H7 (cell line): ENCODE data around the gene RNF11. TPM values are rescaled to one million over a fixed set of nuclear protein-coding genes. Genes with fewer than 3 reads are reported as not detected.
"Not testable (repeated sequence)": the region's sequence is repeated elsewhere in the genome, so short reads cannot be mapped to it uniquely, and the experiment has no call there.

Experiments used
- DNase-seq: peaks from one replicate; pipeline ENCODE4 v3.0.0; 2012
- H3K27me3 ChIP-seq: 2 replicates; pipeline ENCODE4 v1.6.0; 2011; ENCODE audit warnings: mild to moderate bottlenecking, low read length; ENCODE audit not compliant: control insufficient read depth, insufficient read depth
- H3K36me3 ChIP-seq: replicated peaks from 2 replicates; pipeline ENCODE4 v1.5.1; 2011; ENCODE audit warnings: low read length; ENCODE audit not compliant: control insufficient read depth, insufficient read depth
- H3K4me3 ChIP-seq: 2 replicates; pipeline ENCODE4 v1.5.1; 2011; ENCODE audit warnings: low read depth, mild to moderate bottlenecking, control low read depth, low read length, moderate library complexity; ENCODE audit not compliant: insufficient read depth
- total RNA-seq: library from RNA; depleted of rRNA; stranded (reverse); fragments of >200 nt; shearing (Covaris generic); gene quantifications from 2 replicates; pipeline ENCODE4 v1.2.3, GENCODE V29; 2014

RNF11 gene
- total RNA-seq, 1 experiment from 2014 or later = 94.8 TPM

- no peaks in the 10 kb centered on the region for H3K36me3 ChIP-seq
- DNase-seq = no peak
- no peak overlapping the region for H3K4me3 ChIP-seq
- no peaks in the 10 kb centered on the region for H3K27me3 ChIP-seq
Measured at GRCh38 chr1:51218570-51218969, 17.5 kb upstream of the RNF11 start.

GRCh38 chr1:51219022-51219421, 17.1 kb upstream of the RNF11 start:
- no peak overlapping the region for H3K4me3 ChIP-seq
- H3K27me3 ChIP-seq = no peaks in the 10 kb centered on the region
- DNase-seq = no peak
- no peaks in the 10 kb centered on the region for H3K36me3 ChIP-seq

- DNase-seq, H3K27me3 ChIP-seq, H3K4me3 ChIP-seq: not testable (repeated sequence)
Measured at GRCh38 chr1:51221529-51221928, 14.5 kb upstream of the RNF11 start.

GRCh38 chr1:51222136-51222787, 13.8 kb upstream of the RNF11 start:
- Histone ChIP-seq H3K4me3 (no peak overlapping the region), H3K27me3 (no peaks in the 10 kb centered on the region), H3K36me3 (no peaks in the 10 kb centered on the region)
- DNase-seq = no peak

More at GRCh38 chr1:51221529-51221928, 14.5 kb upstream of the RNF11 start:
- H3K36me3 ChIP-seq = not testable (repeated sequence)

GRCh38 chr1:51222809-51223208, 13.3 kb upstream of the RNF11 start:
- Histone ChIP-seq H3K4me3 (no peak overlapping the region), H3K36me3 (no peaks in the 10 kb centered on the region), H3K27me3 (no peaks in the 10 kb centered on the region)
- no peak for DNase-seq

GRCh38 chr1:51224255-51224654, 11.8 kb upstream of the RNF11 start:
- no peak overlapping the region for H3K4me3 ChIP-seq
- no peaks in the 10 kb centered on the region for H3K27me3 ChIP-seq
- no peaks in the 10 kb centered on the region for H3K36me3 ChIP-seq
- DNase-seq = no peak

GRCh38 chr1:51227231-51227960, 8.7 kb upstream of the RNF11 start:
- H3K27me3 ChIP-seq, H3K4me3 ChIP-seq, DNase-seq, H3K36me3 ChIP-seq: not testable (repeated sequence)

- not testable (repeated sequence) for H3K27me3 ChIP-seq, H3K36me3 ChIP-seq, DNase-seq, H3K4me3 ChIP-seq
Measured at GRCh38 chr1:51228471-51228870, 7.6 kb upstream of the RNF11 start.

GRCh38 chr1:51230501-51231078, 5.5 kb upstream of the RNF11 start:
- no peak for DNase-seq
- Histone ChIP-seq H3K36me3 (no peaks in the 10 kb centered on the region), H3K4me3 (no peak overlapping the region), H3K27me3 (peaks cover 2% of the 10 kb centered on the region; the same call in 1 of the 2 replicates)

GRCh38 chr1:51231120-51231519, 5.0 kb upstream of the RNF11 start:
- DNase-seq = no peak
- no peak overlapping the region for H3K4me3 ChIP-seq
- no peaks in the 10 kb centered on the region for H3K36me3 ChIP-seq
- peaks cover 3% of the 10 kb centered on the region; the same call in 1 of the 2 replicates for H3K27me3 ChIP-seq

- Histone ChIP-seq H3K36me3 (no peaks in the 10 kb centered on the region), H3K27me3 (peaks cover 3% of the 10 kb centered on the region; the same call in 1 of the 2 replicates)
- DNase-seq = no peak
Measured at GRCh38 chr1:51231896-51232295, 4.2 kb upstream of the RNF11 start.

GRCh38 chr1:51234236-51234635, 1.8 kb upstream of the RNF11 start:
- not testable (repeated sequence) for H3K36me3 ChIP-seq, H3K4me3 ChIP-seq, DNase-seq, H3K27me3 ChIP-seq

More at GRCh38 chr1:51231896-51232295, 4.2 kb upstream of the RNF11 start:
- no peak overlapping the region for H3K4me3 ChIP-seq

GRCh38 chr1:51234721-51235425, 1.2 kb upstream of the RNF11 start:
- Histone ChIP-seq H3K4me3 (no peak overlapping the region), H3K36me3 (no peaks in the 10 kb centered on the region), H3K27me3 (peaks cover 3% of the 10 kb centered on the region; the same call in 1 of the 2 replicates)
- DNase-seq = no peak

- Histone ChIP-seq H3K36me3 (no peaks in the 10 kb centered on the region), H3K27me3 (peaks cover 3% of the 10 kb centered on the region; the same call in 1 of the 2 replicates), H3K4me3 (peak overlapping the region; percentile 96)
- DNase-seq = peak; percentile 70
Measured at GRCh38 chr1:51236531-51237350, 668 bp downstream of the RNF11 start.
